PC-3 (cell line): ENCODE data around the gene BBS2. TPM values are rescaled to one million over a fixed set of nuclear protein-coding genes. Genes with fewer than 3 reads are reported as not detected.

Experiments
- ATAC-seq: fragments of 200-7000 bp; cut with Tn5 transposase; 2 replicates; pipeline ENCODE4 v1.9.1; 2020; ENCODE audit warnings: mild to moderate bottlenecking, moderate library complexity
- BruUV-seq: library from RNA; stranded (reverse); fragments of 400-500 nt; replicated peaks from 2 replicates; lab custom pipeline; 2021; lab: Mats Ljungman, UMichigan
- CTCF ChIA-PET: fragments of 300-600 bp; sonication (Branson Sonifier 250); formaldehyde crosslinking; loops from one replicate; lab custom pipeline; 2022; ENCODE audit warnings: antibody characterized with exemption; lab: Charles Lee
- POLR2A ChIA-PET: fragments of 300-600 bp; sonication (Branson Sonifier 250); formaldehyde crosslinking; loops from one replicate; lab custom pipeline; 2022; ENCODE audit warnings: antibody characterized with exemption; ENCODE audit not compliant: unreplicated experiment; lab: Charles Lee
- DNase-seq: peaks from one replicate; pipeline ENCODE4 v3.0.0-alpha.2; 2015
- H2AFZ ChIP-seq: fragments of 300-600 bp; sonication (generic); 2 replicates; pipeline ENCODE4 v1.6.0; 2016; ENCODE audit warnings: antibody characterized with exemption, low read length
- H3F3A ChIP-seq: fragments of 300-600 bp; sonication (generic); one replicate; pipeline ENCODE4 v1.6.0; 2017; ENCODE audit warnings: antibody characterized with exemption, low read length, control low read depth, mild to moderate bottlenecking; ENCODE audit not compliant: unreplicated experiment
- H3K27ac ChIP-seq: fragments of 300-600 bp; sonication (generic); 2 replicates; pipeline ENCODE4 v1.5.1; 2016; ENCODE audit warnings: mild to moderate bottlenecking, low read length
- H3K27me3 ChIP-seq: fragments of 300-600 bp; sonication (generic); 2 replicates; pipeline ENCODE4 v1.6.1; 2016; ENCODE audit warnings: low read length, mixed read lengths
- H3K36me3 ChIP-seq: fragments of 300-600 bp; sonication (generic); 2 replicates; pipeline ENCODE4 v1.6.1; 2016; ENCODE audit warnings: low read depth, mixed run types, low read length, mixed read lengths
- H3K4me1 ChIP-seq: fragments of 300-600 bp; sonication (generic); 2 replicates; pipeline ENCODE4 v1.5.1; 2016; ENCODE audit warnings: low read length; ENCODE audit not compliant: insufficient read depth
- H3K4me2 ChIP-seq: fragments of 300-600 bp; sonication (generic); 2 replicates; pipeline ENCODE4 v1.6.0; 2016; ENCODE audit warnings: low read length
- H3K4me3 ChIP-seq: fragments of 300-600 bp; sonication (generic); 2 replicates; pipeline ENCODE4 v1.5.1; 2016; ENCODE audit warnings: mild to moderate bottlenecking, low read length, mixed read lengths
- H3K79me2 ChIP-seq: fragments of 300-600 bp; sonication (generic); 2 replicates; pipeline ENCODE4 v1.6.1; 2017; ENCODE audit warnings: low read length, mixed read lengths
- H3K9ac ChIP-seq: fragments of 300-600 bp; sonication (generic); 2 replicates; pipeline ENCODE4 v1.6.0; 2016; ENCODE audit warnings: mild to moderate bottlenecking, low read length
- H3K9me2 ChIP-seq: fragments of 300-600 bp; sonication (generic); replicated peaks from 2 replicates; pipeline ENCODE4 v1.6.1; 2016; ENCODE audit warnings: mixed run types, low read length, mixed read lengths
- H3K9me3 ChIP-seq: fragments of 300-600 bp; sonication (generic); 2 replicates; pipeline ENCODE4 v1.6.1; 2016; ENCODE audit warnings: low read length, mixed read lengths
- H4K20me1 ChIP-seq: fragments of 300-600 bp; sonication (generic); 2 replicates; pipeline ENCODE4 v1.6.1; 2016; ENCODE audit warnings: low read length, mixed read lengths
- EZH2 ChIP-seq: fragments of 300-600 bp; sonication (generic); IDR thresholded peaks from one replicate; pipeline ENCODE4 v1.6.1; 2017; ENCODE audit warnings: antibody characterized with exemption, mild to moderate bottlenecking, low read length; ENCODE audit not compliant: unreplicated experiment
- EZH2phosphoT487 ChIP-seq: fragments of 300-600 bp; sonication (generic); IDR thresholded peaks from 2 replicates; pipeline ENCODE4 v1.6.1; 2018; ENCODE audit warnings: mild to moderate bottlenecking, antibody characterized with exemption, low read length, borderline replicate concordance
- intact Hi-C: fragments of 100-400 bp; cut with micrococcal nuclease; formaldehyde crosslinking; loops from 2 replicates; pipeline ENCODE4 v1.9.0; 2023
- total RNA-seq: library from RNA; depleted of rRNA; stranded (reverse); fragments of >200 nt; gene quantifications from 2 replicates; pipeline ENCODE4 v1.2.3, GENCODE V29; 2014
- TF ChIP-seq, protein P1 (sequence below): fragments of 300-600 bp; sonication (generic); conservative IDR thresholded peaks from 2 replicates; pipeline ENCODE4 v1.5.1; 2017; ENCODE audit warnings: antibody characterized with exemption, low read depth, mild to moderate bottlenecking, low read length

BBS2 gene
- total RNA-seq, 1 experiment from 2014 or later = 19.2 TPM

DNA sequence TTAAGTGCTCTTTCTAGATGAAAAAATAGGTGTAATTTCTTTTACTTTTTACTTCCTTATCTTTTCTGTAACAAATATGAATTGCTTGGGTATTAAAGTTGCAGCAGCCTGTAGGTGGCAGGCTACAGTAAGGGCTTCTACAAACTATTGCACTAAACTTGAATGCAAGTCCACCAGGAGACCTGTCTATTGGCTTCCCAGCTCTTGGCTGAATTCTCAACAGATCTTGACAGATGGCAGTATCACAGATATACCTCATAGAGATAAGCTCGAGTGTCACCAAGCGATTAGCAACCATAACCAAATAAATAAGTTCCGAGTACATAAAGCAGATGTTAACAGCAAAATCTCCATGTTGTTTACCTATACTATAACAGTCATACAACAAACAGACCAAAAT is 5.9 kb downstream of the BBS2 start:
- Histone ChIP-seq H3K9me2 (no peaks in the 10 kb centered on the region), H3K9me3 (no peaks in the 10 kb centered on the region), H2AFZ (no peak overlapping the region), H3K4me2 (peak overlapping the region; percentile 33), H4K20me1 (peaks cover 5% of the 10 kb centered on the region), H3K27me3 (no peaks in the 10 kb centered on the region), H3K9ac (no peak overlapping the region), H3K36me3 (no peaks in the 10 kb centered on the region; the same call in 1 of the 2 replicates), H3K27ac (no peak overlapping the region), H3F3A (no peaks in the 10 kb centered on the region), H3K79me2 (peaks cover 21% of the 10 kb centered on the region), H3K4me3 (no peak overlapping the region), H3K4me1 (peaks cover 32% of the 10 kb centered on the region)
- intact Hi-C loops = loop anchor here (1.0 kb wide), 3 partner anchors 86 to 275 kb away; no protein-coding TSS in a partner anchor
- DNase-seq (peak; percentile 64), ATAC-seq (peak; percentile 68)
- ChIA-PET CTCF (interaction anchor here (0.9 to 1.0 kb wide), 3 partner anchors 63 to 188 kb away, joined by 3 to 6 read pairs (median 4); partner anchors contain the start of genes NUDT21 and OGFOD1), POLR2A (no interaction called here)
- TF ChIP-seq, protein P1, sequence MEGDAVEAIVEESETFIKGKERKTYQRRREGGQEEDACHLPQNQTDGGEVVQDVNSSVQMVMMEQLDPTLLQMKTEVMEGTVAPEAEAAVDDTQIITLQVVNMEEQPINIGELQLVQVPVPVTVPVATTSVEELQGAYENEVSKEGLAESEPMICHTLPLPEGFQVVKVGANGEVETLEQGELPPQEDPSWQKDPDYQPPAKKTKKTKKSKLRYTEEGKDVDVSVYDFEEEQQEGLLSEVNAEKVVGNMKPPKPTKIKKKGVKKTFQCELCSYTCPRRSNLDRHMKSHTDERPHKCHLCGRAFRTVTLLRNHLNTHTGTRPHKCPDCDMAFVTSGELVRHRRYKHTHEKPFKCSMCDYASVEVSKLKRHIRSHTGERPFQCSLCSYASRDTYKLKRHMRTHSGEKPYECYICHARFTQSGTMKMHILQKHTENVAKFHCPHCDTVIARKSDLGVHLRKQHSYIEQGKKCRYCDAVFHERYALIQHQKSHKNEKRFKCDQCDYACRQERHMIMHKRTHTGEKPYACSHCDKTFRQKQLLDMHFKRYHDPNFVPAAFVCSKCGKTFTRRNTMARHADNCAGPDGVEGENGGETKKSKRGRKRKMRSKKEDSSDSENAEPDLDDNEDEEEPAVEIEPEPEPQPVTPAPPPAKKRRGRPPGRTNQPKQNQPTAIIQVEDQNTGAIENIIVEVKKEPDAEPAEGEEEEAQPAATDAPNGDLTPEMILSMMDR = peak; percentile 76
- TF ChIP-seq EZH2 = no peak
- no TSS peak for BruUV-seq

DNA sequence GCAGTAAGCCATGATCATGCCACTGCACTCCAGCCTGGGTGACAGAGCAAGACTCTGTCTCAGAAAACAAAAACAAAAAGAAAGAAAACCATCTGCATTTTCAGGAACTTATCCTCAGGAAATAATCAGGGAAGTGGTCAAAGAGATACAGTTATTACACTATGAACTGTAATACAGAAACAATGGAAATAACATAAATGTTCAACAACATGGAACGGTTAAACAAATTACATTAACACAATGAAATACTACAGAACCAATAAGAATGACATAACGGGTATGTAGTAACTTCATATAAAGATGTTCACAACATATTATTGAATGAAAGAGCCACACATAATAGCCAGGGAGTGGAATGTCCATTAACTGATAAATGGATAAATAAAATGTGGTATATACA is 6.7 kb downstream of the BBS2 start:
- ChIA-PET POLR2A (no interaction called here), CTCF (no interaction called here)
- Histone ChIP-seq H3K79me2 (peaks cover 17% of the 10 kb centered on the region), H2AFZ (no peak overlapping the region), H3K27me3 (no peaks in the 10 kb centered on the region), H3K4me1 (peaks cover 23% of the 10 kb centered on the region), H3K9ac (no peak overlapping the region), H3K9me3 (no peaks in the 10 kb centered on the region), H3K36me3 (no peaks in the 10 kb centered on the region; the same call in 1 of the 2 replicates), H3K9me2 (no peaks in the 10 kb centered on the region), H3K27ac (no peak overlapping the region), H3K4me2 (no peak overlapping the region), H4K20me1 (peaks cover 5% of the 10 kb centered on the region), H3K4me3 (no peak overlapping the region), H3F3A (no peaks in the 10 kb centered on the region)
- ATAC-seq = no peak
- TF ChIP-seq EZH2 (no peak), EZH2phosphoT487 (no peak)
- DNase-seq = no peak
- intact Hi-C loops = no loop called here
- BruUV-seq = no TSS peak

DNA sequence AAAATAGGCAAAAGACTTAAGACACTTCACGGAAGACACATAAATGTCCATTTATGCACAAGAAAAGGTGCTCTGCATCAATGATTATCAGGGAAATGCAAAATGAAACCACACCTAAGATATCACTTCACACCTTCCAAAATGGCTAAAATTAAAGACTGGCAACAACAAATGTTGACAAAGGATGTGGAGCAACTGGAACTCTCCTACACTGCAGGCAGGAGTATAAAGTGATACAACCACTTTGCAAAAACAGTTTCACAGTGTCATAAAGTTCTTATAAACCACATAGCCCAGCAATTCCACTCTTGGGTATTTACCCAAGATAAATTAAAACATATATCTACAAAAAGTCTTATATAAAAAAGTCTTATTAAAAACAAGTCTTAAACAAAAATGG is 7.8 kb downstream of the BBS2 start:
- no peak for TF ChIP-seq EZH2
- TF ChIP-seq EZH2phosphoT487 = no peak
- TF ChIP-seq, protein P1 = no peak
- H3K27ac ChIP-seq = no peak overlapping the region
- H3K79me2 ChIP-seq = peaks cover 9% of the 10 kb centered on the region
- H3K4me2 ChIP-seq = no peak overlapping the region
- H4K20me1 ChIP-seq = peaks cover 5% of the 10 kb centered on the region
- H3K4me3 ChIP-seq = no peak overlapping the region
- H3K9me3 ChIP-seq = no peaks in the 10 kb centered on the region
- POLR2A ChIA-PET = no interaction called here
- ATAC-seq (no peak), DNase-seq (no peak)
- CTCF ChIA-PET = no interaction called here
- peaks cover 25% of the 10 kb centered on the region for H3K4me1 ChIP-seq
- H3K9me2 ChIP-seq = no peaks in the 10 kb centered on the region
- intact Hi-C loops = no loop called here
- no peak overlapping the region for H3K9ac ChIP-seq
- no peaks in the 10 kb centered on the region; the same call in 1 of the 2 replicates for H3K36me3 ChIP-seq
- BruUV-seq = no TSS peak
- no peak overlapping the region for H2AFZ ChIP-seq
- H3K27me3 ChIP-seq = no peaks in the 10 kb centered on the region
- H3F3A ChIP-seq = no peaks in the 10 kb centered on the region
